Spleen (tissue), 7 donors: ENCODE measurements around the gene EBLN2.

Experiments used
- POLR2A ChIP-seq, 3 donors: fragments of 450-650 bp; IDR thresholded peaks; one replicate each; pipeline ENCODE4 v1.5.1; 2017; ENCODE audit warnings: antibody characterized with exemption in 3 of 3, mild to moderate bottlenecking in 1 of 3
- TF ChIP-seq, protein P1 (sequence below), 11 experiments: fragments of 200-600 bp in 7 of 11; fragments of 450-650 bp in 4 of 11; sonication (generic) in 4 of 11; IDR thresholded peaks in 8 of 11; conservative IDR thresholded peaks in 3 of 11; 1 replicate in 7 of 11; 2 replicates in 4 of 11; pipeline versions ENCODE4 v1.4.0 to v1.8.0; 2016 to 2021; ENCODE audit warnings: antibody characterized with exemption in 11 of 11, inconsistent platforms in 4 of 11, mild to moderate bottlenecking in 1 of 11
- donor health status: DM: no; HTN: no; CAD: no; lungs with moderate emphysema.
- donor health status: DM: no; HTN: no; CAD: no.
- donor health status: DM: no; HTN: no; CAD: no.

DNA sequence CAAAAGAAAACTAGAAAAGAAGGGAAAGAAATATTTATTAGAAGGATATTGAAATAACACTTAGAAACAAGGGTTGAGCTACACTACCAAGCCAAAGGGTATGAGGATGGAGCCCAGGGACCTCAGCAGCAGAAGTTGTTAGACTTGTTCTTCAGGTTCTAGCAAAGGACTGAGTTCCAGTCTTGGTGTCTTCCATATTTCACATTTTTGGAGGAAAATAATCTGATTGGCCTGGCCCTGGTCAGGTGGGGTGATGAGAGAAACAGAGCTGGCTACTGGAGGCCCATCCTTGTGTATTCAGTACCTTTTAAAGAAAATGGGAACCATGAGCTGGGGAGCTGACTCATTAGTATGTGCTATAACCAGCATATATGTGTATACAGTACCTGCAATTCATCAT, 36.6 kb upstream of the EBLN2 start:
- TF ChIP-seq, protein P1, sequence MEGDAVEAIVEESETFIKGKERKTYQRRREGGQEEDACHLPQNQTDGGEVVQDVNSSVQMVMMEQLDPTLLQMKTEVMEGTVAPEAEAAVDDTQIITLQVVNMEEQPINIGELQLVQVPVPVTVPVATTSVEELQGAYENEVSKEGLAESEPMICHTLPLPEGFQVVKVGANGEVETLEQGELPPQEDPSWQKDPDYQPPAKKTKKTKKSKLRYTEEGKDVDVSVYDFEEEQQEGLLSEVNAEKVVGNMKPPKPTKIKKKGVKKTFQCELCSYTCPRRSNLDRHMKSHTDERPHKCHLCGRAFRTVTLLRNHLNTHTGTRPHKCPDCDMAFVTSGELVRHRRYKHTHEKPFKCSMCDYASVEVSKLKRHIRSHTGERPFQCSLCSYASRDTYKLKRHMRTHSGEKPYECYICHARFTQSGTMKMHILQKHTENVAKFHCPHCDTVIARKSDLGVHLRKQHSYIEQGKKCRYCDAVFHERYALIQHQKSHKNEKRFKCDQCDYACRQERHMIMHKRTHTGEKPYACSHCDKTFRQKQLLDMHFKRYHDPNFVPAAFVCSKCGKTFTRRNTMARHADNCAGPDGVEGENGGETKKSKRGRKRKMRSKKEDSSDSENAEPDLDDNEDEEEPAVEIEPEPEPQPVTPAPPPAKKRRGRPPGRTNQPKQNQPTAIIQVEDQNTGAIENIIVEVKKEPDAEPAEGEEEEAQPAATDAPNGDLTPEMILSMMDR (IDR thresholded peaks at IDR 0.05 in 8 of 11, conservative IDR thresholded peaks at IDR 0.05 in 3 of 11): no peak
- no peak for TF ChIP-seq POLR2A (IDR thresholded peaks at IDR 0.05)
